GM12875 (cell line): Measurements from ENCODE around the gene PRKD1.
"Not testable (repeated sequence)": the region's sequence is repeated elsewhere in the genome, so short reads cannot be mapped to it uniquely, and the experiment has no call there.

Experiments used
- H3K4me3 ChIP-seq: one replicate; pipeline ENCODE4 v1.5.1; 2011; ENCODE audit warnings: low read depth, low read length, control low read depth
- CTCF ChIP-seq: IDR thresholded peaks from 2 replicates; pipeline ENCODE4 v1.5.1; 2011; ENCODE audit warnings: low read depth, mild to moderate bottlenecking, control low read depth, inconsistent platforms, low read length, moderate library complexity, borderline replicate concordance; ENCODE audit not compliant: insufficient read depth

Gene PRKD1

GRCh38 chr14:29743531-29743930 lies 184.1 kb downstream of the PRKD1 start:
- H3K4me3 ChIP-seq, result no peak overlapping the region
- TF ChIP-seq CTCF, result no peak

GRCh38 chr14:29741909-29742401 lies 185.7 kb downstream of the PRKD1 start:
- no peak overlapping the region for H3K4me3 ChIP-seq
- TF ChIP-seq CTCF, result no peak

- TF ChIP-seq CTCF, result no peak
- H3K4me3 ChIP-seq, result no peak overlapping the region
These were observed 187.2 kb downstream of the PRKD1 start for GRCh38 chr14:29740491-29740890.

GRCh38 chr14:29738950-29739349 lies 188.7 kb downstream of the PRKD1 start:
- TF ChIP-seq CTCF, result no peak
- no peak overlapping the region for H3K4me3 ChIP-seq

- no peak overlapping the region for H3K4me3 ChIP-seq
- no peak for TF ChIP-seq CTCF
These were observed 189.6 kb downstream of the PRKD1 start for GRCh38 chr14:29738056-29738455.

GRCh38 chr14:29735459-29735858 lies 192.2 kb downstream of the PRKD1 start:
- no peak for TF ChIP-seq CTCF
- no peak overlapping the region for H3K4me3 ChIP-seq

- no peak overlapping the region for H3K4me3 ChIP-seq
These were observed 192.9 kb downstream of the PRKD1 start for GRCh38 chr14:29734732-29735131.

GRCh38 chr14:29726560-29727331 lies 200.9 kb downstream of the PRKD1 start:
- H3K4me3 ChIP-seq, result not testable (repeated sequence)

More at GRCh38 chr14:29734732-29735131, 192.9 kb downstream of the PRKD1 start:
- no peak for TF ChIP-seq CTCF
